GM12801 (cell line): Measurements from ENCODE around the gene FCN2.

Experiments used
- TF ChIP-seq, protein P1 (sequence below): IDR thresholded peaks from one replicate; pipeline ENCODE4 v1.5.1; 2011; ENCODE audit warnings: control low read depth; ENCODE audit not compliant: insufficient read length; ENCODE audit errors: extremely low read depth

FCN2 gene

DNA sequence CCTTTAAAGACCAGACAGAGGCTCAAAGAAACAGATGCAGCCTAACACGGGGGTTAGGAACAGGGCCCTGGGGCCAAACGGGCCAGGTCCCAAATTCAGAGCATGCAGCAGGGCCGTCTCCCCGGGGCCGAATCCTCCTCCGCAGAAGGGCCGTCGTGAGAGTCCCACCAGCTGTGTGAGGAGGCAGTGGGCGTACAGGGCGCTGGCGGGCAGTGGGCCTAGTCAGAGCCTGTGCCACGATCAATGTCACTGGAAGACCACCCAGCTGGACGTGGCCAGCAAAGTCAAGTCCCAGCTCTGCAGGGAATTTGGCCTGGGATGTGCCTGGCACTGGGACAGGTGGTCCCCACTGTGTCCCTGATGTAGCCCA lies 15.8 kb upstream of the FCN2 start:
- TF ChIP-seq, protein P1, sequence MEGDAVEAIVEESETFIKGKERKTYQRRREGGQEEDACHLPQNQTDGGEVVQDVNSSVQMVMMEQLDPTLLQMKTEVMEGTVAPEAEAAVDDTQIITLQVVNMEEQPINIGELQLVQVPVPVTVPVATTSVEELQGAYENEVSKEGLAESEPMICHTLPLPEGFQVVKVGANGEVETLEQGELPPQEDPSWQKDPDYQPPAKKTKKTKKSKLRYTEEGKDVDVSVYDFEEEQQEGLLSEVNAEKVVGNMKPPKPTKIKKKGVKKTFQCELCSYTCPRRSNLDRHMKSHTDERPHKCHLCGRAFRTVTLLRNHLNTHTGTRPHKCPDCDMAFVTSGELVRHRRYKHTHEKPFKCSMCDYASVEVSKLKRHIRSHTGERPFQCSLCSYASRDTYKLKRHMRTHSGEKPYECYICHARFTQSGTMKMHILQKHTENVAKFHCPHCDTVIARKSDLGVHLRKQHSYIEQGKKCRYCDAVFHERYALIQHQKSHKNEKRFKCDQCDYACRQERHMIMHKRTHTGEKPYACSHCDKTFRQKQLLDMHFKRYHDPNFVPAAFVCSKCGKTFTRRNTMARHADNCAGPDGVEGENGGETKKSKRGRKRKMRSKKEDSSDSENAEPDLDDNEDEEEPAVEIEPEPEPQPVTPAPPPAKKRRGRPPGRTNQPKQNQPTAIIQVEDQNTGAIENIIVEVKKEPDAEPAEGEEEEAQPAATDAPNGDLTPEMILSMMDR: no peak

DNA sequence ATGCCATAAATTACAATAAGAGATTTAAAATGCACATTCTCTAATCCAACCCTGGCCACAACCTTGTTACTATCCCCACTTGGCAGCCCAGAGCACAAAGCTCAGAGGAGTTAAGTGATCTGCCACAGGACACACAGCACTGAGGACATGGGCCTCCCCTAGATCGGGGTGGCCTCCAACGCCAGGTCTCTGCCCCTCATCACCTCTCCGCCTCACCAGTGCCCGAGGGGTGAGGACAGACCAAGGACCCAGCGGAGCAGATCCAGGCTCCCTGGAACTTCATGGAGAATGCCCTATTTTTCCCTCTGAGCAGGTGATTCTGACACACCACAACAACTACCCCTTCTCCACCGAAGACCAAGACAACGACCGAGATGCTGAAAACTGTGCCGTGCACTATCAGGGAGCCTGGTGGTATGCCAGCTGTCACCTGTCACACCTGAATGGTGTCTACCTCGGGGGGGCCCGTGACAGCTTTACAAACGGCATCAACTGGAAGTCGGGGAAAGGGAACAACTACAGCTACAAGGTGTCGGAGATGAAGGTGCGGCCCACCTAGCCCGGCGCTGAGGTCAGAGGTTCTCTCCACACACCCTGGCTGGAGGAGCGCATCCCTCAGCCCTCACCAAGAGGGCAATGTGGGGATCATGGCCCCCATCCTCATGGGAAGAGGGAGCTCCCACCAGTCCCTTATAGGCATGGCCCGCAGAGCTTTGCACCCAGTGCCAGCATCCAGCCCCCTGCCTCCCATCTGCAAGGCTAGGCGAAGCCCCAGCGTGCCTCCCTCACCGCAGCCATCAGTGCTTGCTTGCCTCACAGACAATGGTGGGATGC lies 12.5 kb upstream of the FCN2 start:
- TF ChIP-seq, protein P1: no peak

DNA sequence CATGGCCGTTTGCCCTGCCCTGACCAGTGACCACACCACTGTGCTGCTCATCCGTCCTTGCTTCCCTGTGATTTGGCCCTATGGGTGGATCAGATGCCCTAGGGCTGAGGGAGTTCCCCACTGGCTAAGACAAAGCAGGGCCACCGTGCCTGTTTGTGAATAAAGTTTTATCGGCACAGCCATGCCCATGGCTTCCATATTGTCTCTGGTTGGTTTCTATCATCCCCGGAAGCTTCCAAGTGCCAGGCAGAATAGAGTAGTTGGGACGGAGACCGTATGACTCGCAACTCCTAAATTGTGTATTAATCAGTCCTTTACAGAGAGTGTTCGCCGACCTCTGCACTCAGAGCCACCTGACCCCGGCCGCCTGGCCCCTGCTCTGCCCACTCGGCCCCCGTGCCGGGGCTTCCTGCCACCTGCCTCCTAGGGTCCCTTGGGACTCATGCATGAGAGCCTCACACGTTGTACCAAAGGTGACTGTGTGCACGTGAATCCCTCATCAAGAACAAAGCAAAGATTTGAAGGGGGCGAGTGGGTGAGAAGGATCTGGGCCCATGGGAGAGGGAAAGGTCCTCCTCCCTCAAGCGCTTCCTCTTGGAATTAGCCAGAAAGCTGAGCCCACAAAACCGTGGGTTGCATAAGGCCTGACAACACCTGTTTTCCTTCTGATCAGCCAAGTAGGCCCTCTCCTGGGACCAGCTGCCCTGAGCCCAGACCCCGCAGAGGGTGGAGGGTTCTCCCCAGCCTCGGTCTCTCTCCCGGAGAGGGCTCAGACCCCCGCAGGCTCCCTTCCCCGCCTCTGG lies 11.7 kb upstream of the FCN2 start:
- TF ChIP-seq, protein P1: no peak

DNA sequence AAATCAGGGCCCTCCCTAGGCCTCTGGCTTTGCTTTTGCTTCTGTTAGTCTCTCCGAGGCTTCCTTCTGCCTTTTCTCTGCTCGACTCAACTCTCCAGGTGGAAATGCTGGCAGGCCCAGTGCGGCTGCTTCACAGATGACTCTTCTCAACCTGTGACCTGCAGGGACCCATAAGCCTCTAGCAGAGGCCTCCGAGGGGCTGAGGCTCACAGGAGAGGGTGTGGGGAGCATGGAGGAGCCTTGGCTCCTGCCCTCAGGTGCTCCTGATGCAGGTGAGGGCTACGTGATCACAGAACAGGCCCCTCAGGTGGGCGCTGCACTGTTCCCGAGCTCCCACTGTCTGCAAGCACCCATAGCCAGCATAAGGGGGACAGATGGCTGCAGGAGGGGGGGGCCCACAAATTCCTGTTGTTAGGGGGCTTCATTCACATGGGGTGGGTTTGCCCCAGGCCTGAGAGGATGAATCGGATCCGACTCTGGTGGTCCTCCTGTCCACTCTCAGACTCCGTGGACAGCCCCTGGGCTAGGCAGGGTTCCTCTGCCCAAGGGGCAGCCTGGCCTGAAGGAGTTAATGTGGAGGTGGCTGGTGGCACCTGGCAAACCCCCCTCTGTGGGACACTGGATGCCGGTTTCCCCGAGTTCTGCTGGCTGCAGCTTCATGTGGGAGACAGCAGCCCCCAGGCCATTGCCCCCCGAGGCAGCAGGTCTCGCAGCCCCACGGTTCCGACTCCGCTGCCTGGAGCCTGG lies 10.9 kb upstream of the FCN2 start:
- TF ChIP-seq, protein P1: no peak

DNA sequence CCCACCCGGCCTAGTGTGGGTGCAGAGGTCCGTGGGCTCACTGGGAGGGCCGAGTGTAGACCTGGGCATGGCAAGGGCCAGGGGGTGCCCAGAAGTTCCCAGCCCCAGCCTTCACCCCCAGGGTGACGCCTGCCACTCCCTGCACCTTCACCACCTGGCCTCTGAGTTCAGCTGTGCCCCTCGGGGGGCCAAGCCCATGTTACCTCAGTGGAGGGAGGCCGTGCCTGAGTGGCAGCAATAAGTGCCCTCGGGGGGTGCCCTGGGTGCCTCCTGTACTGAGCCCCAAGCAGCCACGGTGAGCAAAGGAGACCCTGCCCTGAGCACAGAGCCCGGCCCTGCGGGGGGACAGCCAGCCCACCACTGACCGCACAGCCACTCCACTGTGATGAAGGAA lies 10.3 kb upstream of the FCN2 start:
- TF ChIP-seq, protein P1: no peak

DNA sequence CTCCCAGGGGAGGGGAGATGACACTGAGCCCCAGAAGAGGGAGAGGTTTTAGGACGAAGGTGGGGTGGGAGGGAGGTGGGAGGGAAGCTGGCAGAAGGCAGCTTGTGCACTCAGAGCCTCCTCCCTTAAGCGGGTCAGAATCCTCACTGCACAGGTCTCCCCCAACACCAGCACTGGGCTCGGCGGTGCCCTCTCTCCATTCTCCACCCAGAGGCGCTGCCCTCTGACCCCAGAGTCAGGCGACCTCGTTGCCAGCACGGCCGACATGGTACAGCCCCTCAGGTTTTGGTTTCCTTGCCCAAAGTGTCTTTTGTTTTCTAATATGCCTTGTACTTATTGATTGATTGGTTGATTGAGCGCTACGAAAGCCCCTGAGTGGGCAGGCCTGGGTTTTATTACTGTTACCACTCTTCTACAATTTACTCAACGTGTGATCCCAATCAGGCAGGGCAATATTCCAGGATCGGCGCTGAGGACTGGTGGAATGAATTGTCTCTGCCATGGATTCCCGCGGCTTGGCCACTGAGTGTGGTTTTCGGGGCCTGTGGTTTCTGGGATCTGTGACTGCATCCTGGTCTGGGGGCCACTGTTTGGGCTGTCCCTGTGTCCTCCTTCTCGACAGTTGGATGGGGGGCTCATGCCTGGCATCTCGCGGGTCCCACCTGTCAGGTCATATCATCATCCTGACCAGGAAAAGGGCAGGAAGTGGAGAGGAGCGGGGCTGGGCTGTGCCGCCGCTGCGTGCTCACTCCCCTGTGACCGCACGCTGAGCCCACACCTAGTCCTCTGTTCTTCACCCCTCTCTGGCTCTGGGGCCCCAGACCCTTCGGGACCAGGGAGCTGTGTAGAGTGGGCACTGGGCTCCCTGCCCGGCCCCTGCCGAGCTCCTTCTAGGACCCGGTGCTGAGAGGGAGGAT lies 9.6 kb upstream of the FCN2 start:
- TF ChIP-seq, protein P1: no peak
